ENCODE results near the gene KIF18B. TPM values are rescaled to one million over a fixed set of nuclear protein-coding genes. Genes with fewer than 3 reads are reported as not detected.

Gene KIF18B
- total RNA-seq, 1 experiment from 2014 or later: 58.5 TPM

GRCh38 chr17:44988044-44988942, 40.7 kb upstream of the KIF18B start:
- Histone ChIP-seq H3K36me3 (ENCODE audit: low read depth) (no peaks in the 10 kb centered on the region), H3K9me2 (ENCODE audit: insufficient read depth) (no peaks in the 10 kb centered on the region), H4K20me1 (ENCODE audit: insufficient read depth) (no peaks in the 10 kb centered on the region), H3K79me2 (ENCODE audit: low read depth) (no peaks in the 10 kb centered on the region), H3K27me3 (ENCODE audit: insufficient read depth, low read depth) (peaks cover 3% of the 10 kb centered on the region; the same call in 1 of the 2 replicates), H3K4me2 (no peak overlapping the region), H3K27ac (no peak overlapping the region), H2AFZ (no peak overlapping the region), H3F3A (ENCODE audit: insufficient read depth, low read depth) (no peaks in the 10 kb centered on the region), H3K9me3 (ENCODE audit: insufficient read depth, low read depth) (no peaks in the 10 kb centered on the region), H3K4me1 (replicated peaks; ENCODE audit: insufficient read depth) (peaks cover 8% of the 10 kb centered on the region; the same call in 1 of the 2 replicates), H3K4me3 (no peak overlapping the region)
- no TSS peak for BruUV-seq (replicated peaks)
- ChIA-PET CTCF (no interaction called here), POLR2A (ENCODE audit: unreplicated experiment) (no interaction called here)
- TF ChIP-seq CTCF (conservative IDR thresholded peaks at IDR 0.05): no peak
- TF ChIP-seq EZH2 (IDR thresholded peaks at IDR 0.05; ENCODE audit: low read depth): no peak
- no peak for DNase-seq
- intact Hi-C loops (cut with micrococcal nuclease; ENCODE audit: unreplicated experiment): no loop called here

- Histone ChIP-seq H4K20me1 (ENCODE audit: insufficient read depth) (no peaks in the 10 kb centered on the region), H3K4me1 (replicated peaks; ENCODE audit: insufficient read depth) (peaks cover 19% of the 10 kb centered on the region), H3F3A (ENCODE audit: insufficient read depth, low read depth) (peaks cover 13% of the 10 kb centered on the region), H3K9me3 (ENCODE audit: insufficient read depth, low read depth) (no peaks in the 10 kb centered on the region), H3K9me2 (ENCODE audit: insufficient read depth) (no peaks in the 10 kb centered on the region), H3K4me2 (no peak overlapping the region), H3K27ac (no peak overlapping the region), H2AFZ (no peak overlapping the region), H3K4me3 (no peak overlapping the region), H3K36me3 (ENCODE audit: low read depth) (no peaks in the 10 kb centered on the region), H3K79me2 (ENCODE audit: low read depth) (no peaks in the 10 kb centered on the region), H3K27me3 (ENCODE audit: insufficient read depth, low read depth) (peaks cover 3% of the 10 kb centered on the region; the same call in 1 of the 2 replicates)
- POLR2A ChIA-PET (ENCODE audit: unreplicated experiment): interaction anchor here (0.6 kb wide), 1 partner anchor 78 kb away, joined by 5 read pairs; no protein-coding TSS in a partner anchor
- no TSS peak for BruUV-seq (replicated peaks)
- intact Hi-C loops (cut with micrococcal nuclease; ENCODE audit: unreplicated experiment): no loop called here
- TF ChIP-seq CTCF (conservative IDR thresholded peaks at IDR 0.05): no peak
- no peak for TF ChIP-seq EZH2 (IDR thresholded peaks at IDR 0.05; ENCODE audit: low read depth)
- CTCF ChIA-PET: interaction anchor here (0.5 to 1.0 kb wide), 2 partner anchors 18 to 23 kb away, joined by 10 to 15 read pairs; no protein-coding TSS in a partner anchor
- peak in 1 of 2 experiments; percentile 55 for DNase-seq
Observed at GRCh38 chr17:44983563-44983962, 36.0 kb upstream of the KIF18B start.

GRCh38 chr17:44982113-44982702, 34.6 kb upstream of the KIF18B start:
- H3K27ac ChIP-seq: 0 out of 2 replicates have a peak overlapping the region, but pooled peaks have one; percentile 92
- H3K36me3 ChIP-seq (ENCODE audit: low read depth): no peaks in the 10 kb centered on the region
- no peaks in the 10 kb centered on the region for H4K20me1 ChIP-seq (ENCODE audit: insufficient read depth)
- H3K9me2 ChIP-seq (ENCODE audit: insufficient read depth): no peaks in the 10 kb centered on the region
- no peak overlapping the region for H2AFZ ChIP-seq
- peaks cover 3% of the 10 kb centered on the region; the same call in 1 of the 2 replicates for H3K27me3 ChIP-seq (ENCODE audit: insufficient read depth, low read depth)
- peaks cover 19% of the 10 kb centered on the region for H3K4me1 ChIP-seq (replicated peaks; ENCODE audit: insufficient read depth)
- CTCF ChIA-PET: interaction anchor here (0.6 to 0.7 kb wide), 2 partner anchors 82 to 169 kb away, joined by 4 to 14 read pairs; no protein-coding TSS in a partner anchor
- peaks cover 13% of the 10 kb centered on the region for H3F3A ChIP-seq (ENCODE audit: insufficient read depth, low read depth)
- intact Hi-C loops (cut with micrococcal nuclease; ENCODE audit: unreplicated experiment): no loop called here
- TF ChIP-seq CTCF (conservative IDR thresholded peaks at IDR 0.05): no peak
- TF ChIP-seq EZH2 (IDR thresholded peaks at IDR 0.05; ENCODE audit: low read depth): no peak
- H3K79me2 ChIP-seq (ENCODE audit: low read depth): no peaks in the 10 kb centered on the region
- peak overlapping the region; percentile 87; the same call in 1 of the 2 replicates for H3K4me2 ChIP-seq
- no peaks in the 10 kb centered on the region for H3K9me3 ChIP-seq (ENCODE audit: insufficient read depth, low read depth)
- BruUV-seq (replicated peaks): no TSS peak
- H3K4me3 ChIP-seq: peak overlapping the region; percentile 55; the same call in 1 of the 2 replicates
- no peak for DNase-seq
- POLR2A ChIA-PET (ENCODE audit: unreplicated experiment): interaction anchor here (0.6 kb wide), 1 partner anchor 26 kb away, joined by 3 read pairs; no protein-coding TSS in a partner anchor
